Neural progenitor cell (in vitro differentiated cells): ENCODE results near the gene B3GAT2.

Experiments
- CTCF ChIP-seq: fragments of 200-600 bp; sonication (generic); IDR thresholded peaks from 2 replicates; pipeline ENCODE4 v1.5.1; 2017; ENCODE audit warnings: antibody characterized with exemption, mild to moderate bottlenecking
- EZH2 ChIP-seq: fragments of 200-600 bp; sonication (generic); IDR thresholded peaks from 2 replicates; pipeline ENCODE4 v1.6.1; 2017; ENCODE audit warnings: antibody characterized with exemption, mild to moderate bottlenecking, moderate library complexity
- EZH2phosphoT487 ChIP-seq: fragments of 200-600 bp; sonication (generic); IDR thresholded peaks from 2 replicates; pipeline ENCODE4 v1.6.1; 2017; ENCODE audit warnings: antibody characterized with exemption

- TF ChIP-seq CTCF (no peak), EZH2 (no peak), EZH2phosphoT487 (no peak)
Observed at GRCh38 chr6:70872469-70872868, 84.4 kb downstream of the B3GAT2 start.
